Activated CD4-positive, alpha-beta T cell treated with anti-CD3 and anti-CD28 coated beads, Interleukin-10, Interleukin-2, amounts not matched to agents 100 ng/mL and 50 ng/mL, durations not matched to agents 16 hours and 8 hours (primary cell): ENCODE results near the gene WDR73.
A peak's percentile ranks its signal among the peaks of the same experiment; 100 is the strongest.
"Not testable (repeated sequence)": the region's sequence is repeated elsewhere in the genome, so short reads cannot be mapped to it uniquely, and the experiment has no call there.

Source experiments
- DNase-seq: peaks from one replicate; pipeline ENCODE4 v3.0.0-alpha.2; 2020

Gene WDR73

DNA sequence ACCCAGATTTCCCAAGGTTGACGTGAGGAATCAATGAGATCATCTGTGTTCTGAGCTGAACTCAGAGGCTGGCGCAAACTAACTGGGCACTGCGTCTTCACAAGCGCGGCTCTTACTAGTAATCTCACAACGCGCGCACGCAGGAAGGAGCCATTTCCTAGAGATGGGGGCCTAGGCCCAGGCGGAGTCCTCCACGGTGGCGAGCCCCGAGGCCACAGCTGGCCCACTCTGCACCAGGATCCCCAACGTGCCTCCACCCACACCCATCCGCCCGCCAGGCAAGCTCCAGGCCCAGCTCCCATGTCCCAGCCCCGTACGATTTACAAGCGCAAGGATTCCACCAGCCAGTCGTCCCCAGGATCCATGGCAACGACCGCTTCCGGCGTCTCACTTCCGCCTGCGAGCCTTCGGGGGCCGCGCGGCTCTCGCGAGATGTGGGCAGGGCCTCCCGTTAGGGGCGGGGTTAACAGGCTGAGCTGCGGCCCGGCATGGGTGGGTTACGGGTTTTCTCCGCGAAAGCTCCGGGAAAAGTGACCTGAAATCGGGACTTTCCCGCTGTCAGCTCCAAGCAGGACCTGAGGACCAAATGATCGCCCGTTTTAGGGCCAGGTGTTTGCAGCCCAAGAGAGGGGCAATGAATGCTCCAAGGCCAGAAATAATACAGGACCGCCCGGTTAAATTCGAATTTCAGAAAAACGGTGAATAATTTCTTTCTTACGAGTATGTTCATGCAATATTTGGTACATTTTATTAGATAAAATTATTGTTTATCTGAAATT lies at the start of gene WDR73:
WDR73 (minus strand) TSS at position 374 of the 779 bp plus-strand sequence; CDS start at position 365, 9 bp downstream.
- peak; percentile 98 for DNase-seq

DNA sequence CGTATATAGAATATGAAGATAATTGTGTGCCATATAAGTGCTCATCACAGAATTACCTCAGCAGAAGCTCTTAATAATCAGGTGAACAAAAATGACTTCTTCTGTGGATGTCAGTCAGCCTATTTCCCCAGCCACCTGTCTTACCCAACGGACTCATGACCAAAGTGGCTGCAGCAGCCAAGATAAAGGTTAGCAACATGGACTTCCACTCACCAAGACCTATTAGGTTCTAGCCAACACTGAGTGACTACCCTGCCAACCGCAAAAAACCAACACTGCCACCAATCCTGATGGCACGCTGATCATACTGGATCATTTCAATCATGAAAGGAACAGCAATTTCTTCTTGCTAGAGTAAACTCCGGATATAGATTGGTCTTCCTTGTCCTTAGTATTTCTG lies 49.7 kb upstream of the WDR73 start:
- no peak for DNase-seq

DNA sequence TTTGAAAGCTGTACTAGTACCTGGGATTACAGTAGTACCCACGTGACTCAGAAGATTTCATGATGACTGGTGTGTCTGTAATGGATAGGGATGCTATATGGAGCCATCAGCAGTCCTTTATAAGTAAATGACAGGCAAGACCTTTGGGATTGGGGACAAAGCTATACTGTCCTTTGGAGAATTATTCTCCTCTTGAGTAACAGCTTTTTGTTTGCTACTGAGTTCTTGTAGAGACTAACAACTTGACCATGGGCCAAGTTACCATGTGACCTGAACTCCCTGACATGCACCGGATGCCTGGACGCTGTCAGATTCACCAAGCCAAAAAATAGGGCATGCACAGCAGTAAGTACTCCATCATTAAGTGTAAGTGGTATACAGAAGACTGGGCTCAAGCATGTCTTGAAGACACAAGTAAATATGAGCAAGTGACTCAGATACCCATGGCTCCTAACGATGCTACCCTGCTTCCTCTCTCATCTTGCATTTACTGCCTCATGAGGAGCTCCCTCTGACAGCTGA lies 48.9 kb upstream of the WDR73 start:
- DNase-seq, result peak; percentile 16

DNA sequence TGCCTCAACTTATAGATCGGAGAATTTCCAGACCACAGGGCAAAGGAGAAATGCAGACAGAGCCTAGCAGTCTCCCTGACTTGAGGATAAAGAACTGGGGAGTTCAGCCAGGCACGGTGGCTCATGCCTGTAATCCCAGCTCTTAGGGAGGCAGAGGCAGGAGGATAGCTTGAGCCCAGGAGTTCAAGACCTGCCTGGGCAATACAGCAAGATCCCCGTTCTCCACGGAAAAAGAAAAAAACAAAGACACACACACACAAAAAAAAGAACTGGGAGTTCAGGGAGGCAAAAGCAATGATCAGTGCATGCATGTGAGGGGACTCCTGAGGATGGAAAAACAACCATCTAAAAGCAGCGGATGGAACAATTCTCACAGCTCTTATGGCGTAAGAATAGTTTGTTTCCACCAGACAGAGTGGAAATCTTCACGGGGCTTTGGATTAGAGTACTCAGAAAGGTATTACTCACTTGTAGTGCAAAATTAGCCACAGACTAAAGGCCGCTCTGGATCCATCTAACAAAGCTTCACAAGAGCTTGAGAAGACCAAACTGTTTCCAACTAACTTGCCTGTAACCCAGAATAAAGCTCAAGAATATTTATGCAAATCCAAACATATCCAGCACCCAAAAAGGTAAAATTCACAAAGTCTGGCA lies 45.6 kb upstream of the WDR73 start:
- peak; percentile 34 for DNase-seq

DNA sequence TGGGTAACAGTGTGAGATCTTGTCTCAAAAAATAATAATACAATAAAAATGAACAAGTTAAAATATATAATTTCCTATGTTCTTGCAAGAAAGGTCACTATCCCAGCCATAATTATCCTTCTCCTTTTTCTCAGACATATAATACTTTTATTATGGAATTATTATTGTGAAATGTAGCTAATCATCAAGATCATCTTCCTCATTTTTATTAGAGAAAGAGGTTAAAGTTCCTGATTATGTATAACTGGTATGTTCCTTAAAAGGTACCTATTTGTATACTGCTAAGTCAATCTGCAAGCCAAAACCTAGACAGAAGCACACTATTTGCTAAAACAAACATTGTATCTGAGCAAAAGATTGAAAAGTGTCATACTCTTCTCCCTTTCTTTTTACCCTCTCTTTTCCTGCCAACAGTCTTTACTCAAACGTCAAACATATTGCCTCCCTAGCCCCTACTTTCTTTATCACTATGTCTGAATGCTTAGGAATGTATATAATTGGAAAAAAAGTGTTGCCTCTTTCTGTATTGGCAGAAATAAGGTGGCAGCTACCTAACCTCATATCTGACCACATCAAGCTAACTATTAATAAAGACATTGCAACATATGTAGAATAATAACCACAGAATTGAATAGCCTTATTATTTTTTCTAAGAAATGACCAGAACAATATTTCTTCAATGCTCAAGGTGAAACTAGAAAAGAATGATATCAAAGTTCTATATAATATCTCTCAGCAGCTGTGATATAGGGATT lies 43.3 kb upstream of the WDR73 start:
- DNase-seq, result no peak

DNA sequence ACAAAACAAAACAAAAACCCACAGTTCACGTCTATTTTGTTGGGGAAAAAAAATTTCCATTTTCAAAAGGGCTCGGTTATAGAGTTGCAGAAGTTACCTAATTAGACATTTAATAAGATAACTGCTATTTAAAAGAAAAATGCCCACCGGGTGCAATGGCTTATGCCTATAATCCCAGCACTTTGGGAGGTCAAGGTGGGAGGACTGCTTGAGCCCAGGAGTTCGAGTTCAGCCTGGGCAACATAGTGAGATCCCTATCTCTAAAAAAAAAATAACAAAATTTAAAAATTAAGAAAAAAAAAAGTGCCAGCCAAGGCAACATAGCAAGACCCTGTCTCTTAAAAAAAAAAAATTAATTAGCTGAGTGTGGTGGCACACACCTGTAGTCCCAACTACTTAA lies 42.7 kb upstream of the WDR73 start:
- no peak for DNase-seq

DNA sequence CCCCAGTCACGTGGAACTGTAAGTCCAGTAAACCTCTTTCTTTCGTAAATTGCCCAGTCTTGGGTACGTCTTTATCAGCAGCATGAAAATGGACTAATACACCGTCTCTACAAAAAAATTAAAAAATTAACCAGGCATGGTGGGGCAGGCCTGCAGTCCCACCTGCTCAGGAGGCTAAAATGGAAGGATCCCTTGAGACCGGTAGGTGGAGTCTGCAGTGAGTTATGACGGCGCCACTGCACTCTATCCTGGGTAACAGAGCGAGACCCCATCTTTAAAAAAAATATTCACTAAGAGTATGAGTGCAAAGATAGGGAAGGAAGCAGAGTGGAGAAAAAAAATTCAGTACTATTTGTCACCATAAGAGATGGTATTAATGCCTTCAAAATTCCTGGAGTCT lies 36.3 kb upstream of the WDR73 start:
- no peak for DNase-seq

DNA sequence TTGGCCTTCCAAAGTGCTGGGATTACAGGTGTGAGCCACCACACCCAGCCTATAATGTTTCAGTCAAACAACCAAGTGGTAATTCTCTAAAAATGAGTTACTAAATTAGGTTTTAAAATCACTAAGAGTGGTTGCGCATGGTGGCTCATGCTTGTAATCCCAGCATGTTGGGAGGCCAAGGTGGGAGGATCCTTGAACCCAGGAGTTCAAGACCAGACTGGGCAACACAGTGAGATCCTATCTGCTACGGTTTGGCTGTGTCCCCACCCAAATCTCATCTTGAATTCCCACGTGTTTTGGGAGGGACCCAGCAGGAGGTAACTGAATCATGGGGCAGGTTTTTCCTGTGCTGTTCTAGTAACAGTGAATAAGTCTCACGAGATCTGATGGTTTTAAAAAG lies 35.8 kb upstream of the WDR73 start:
- DNase-seq, result no peak

DNA sequence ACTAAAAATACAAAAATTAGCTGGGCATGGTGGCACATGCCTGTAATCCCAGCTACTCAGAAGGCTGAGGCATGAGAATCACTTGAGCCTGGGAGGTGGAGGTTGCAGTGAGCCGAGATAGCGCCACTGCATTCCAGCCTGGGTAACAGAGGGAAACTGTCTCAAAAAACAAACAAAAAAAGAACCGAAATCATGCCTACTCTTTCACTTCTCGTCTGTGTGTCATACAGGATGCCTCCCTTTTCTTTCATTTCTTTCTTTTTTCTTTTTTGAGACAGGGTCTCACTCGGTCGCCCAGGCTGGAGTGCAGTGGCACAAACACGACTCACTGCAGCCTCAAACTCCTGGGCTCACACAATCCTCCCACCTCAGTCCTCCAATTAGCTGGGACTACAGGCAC lies 32.4 kb upstream of the WDR73 start:
- not testable (repeated sequence) for DNase-seq

DNA sequence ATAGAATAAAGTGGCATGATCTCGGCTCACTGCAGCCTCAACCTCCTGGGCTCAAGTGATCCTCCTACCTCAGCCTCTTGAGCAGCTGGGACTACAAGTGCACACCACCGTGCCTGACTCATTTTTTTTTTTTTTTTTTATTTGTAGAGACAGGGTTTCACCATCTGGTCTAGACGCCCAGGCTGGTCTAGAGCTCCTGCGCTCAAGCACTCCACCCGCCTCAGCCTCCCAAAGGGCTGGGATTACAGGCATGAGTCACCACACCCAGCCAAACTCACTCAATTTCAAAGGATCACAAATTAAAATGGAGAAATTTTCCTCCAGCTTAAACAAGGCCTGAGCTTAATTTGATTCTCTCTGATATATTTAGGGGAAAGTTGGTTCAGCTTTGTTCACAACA lies 31.2 kb upstream of the WDR73 start:
- DNase-seq, result no peak

DNA sequence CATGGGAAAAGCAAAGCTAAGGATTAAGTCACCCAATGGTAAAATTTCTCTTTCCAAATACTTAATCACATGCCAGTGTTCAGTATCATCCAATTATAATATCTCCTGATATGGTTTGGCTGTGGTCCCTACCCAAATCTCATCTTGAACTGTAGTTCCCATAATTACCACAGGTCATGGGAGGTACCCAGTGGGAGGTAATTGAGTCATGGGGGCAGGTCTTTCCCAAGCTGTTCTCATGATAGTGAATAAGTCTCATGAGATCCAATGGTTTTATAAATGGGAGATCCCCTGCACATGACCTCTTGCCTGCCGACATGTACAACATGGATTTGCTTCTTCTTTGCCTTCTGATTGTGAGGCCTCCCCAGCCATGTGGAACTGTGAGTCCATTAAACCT lies 30.0 kb upstream of the WDR73 start:
- DNase-seq, result no peak

DNA sequence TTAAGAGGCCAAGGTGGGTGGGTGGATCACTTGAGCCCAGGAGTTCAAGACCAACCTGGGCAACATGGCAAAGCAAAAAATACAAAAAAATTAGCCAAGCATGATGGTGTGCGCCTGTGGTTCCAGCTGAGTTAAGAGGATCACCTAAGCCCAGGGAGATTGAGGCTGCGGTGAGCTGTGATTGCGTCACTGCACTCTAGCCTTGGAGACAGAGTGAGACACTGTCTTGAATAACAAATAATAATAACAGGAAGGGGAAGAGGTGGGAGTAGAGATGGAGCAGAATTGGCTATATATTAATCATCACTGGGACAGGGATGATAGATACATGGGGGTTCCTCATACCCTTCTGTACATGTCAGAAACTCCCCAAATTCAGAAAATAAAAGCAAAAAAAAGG lies 27.7 kb upstream of the WDR73 start:
- DNase-seq, result peak; percentile 66

DNA sequence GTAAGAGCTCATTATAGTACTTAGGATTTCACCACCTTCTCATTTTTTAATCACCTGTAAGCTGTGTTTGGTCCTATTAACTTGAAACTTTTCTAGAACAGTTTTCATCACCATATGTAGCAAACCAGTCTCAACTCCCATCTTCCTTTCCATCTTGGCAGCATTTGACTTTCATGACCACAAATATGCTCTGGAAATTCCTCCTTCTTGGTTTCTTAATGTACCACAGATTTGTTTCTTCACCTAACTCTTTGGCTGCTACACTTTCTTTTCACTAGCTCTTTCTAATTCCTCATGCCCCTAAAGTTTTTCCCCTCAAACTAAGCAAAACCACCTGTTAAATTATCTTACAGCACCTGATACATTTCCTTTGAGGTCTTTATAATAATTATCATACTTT lies 17.1 kb upstream of the WDR73 start:
- DNase-seq, result no peak

DNA sequence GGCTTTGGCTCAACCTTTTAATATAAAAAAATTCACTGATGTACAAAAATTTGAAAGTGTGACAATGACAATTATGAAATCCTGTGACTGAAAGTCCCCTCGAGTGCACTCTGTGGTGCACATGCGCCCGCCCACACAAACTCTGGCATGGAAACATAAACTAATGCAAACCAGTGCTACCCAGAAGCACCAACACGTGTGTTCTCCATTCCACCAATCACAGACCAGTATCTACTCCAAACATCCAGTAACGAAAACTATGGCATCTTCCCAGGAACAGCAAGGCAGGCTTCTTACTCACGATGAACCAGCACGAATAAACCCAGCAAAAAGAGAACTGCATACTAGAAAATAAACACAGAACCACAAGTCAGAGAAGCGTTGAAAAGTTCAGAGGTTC lies 15.6 kb upstream of the WDR73 start:
- DNase-seq, result peak; percentile 45

DNA sequence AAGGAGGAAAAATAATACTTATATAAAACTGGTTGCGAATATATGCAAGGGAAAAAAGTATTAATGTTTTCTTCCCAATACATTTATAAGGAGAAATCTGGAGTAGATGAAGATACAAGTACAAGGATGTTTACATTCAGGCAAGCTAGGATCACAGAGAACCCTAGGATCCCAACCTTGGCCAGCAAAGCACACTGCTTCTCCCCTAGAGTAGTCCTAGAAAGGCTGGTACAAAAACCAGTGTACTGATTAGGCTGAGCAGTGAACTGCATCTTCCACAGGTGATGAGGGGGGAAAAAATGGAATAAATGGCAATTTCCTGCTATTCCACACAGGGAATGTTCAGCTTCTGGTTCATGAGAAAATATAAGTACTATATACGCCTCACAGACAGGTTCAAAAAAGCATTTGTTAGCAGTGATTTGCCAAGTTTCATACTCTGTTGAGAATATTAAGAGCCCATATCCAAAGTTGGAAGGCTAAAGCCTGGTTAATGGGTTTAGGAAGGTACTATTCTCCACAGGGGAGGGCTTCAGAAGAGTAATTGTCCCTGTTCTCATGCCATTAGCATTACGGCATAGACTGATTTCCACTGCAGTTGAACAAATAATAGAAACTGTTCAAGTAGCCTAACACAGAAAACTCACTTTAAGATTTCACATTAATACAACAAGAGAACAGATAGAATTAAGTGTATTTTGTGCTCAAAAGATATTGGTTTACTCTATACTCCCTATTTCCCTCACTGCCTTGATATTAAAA lies 14.3 kb upstream of the WDR73 start:
- DNase-seq, result no peak

DNA sequence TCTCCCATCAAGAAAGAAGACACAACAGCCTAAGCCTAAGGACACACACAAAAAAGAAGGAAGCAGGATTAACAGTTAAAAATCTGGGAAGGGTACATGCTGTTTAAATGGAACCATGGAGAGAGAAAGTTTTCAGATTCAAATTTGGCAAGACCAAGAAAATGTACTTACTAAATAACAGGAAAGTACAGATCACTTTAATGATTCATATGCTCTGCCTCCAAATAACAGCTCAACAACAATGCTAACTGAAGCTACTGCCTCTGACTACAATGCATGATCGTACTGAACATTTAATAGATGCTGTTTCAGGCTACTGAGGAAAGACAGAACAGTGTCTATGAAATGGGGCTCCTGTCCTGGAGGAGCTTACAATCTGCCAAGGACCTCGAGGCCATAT lies 12.3 kb upstream of the WDR73 start:
- DNase-seq, result no peak

DNA sequence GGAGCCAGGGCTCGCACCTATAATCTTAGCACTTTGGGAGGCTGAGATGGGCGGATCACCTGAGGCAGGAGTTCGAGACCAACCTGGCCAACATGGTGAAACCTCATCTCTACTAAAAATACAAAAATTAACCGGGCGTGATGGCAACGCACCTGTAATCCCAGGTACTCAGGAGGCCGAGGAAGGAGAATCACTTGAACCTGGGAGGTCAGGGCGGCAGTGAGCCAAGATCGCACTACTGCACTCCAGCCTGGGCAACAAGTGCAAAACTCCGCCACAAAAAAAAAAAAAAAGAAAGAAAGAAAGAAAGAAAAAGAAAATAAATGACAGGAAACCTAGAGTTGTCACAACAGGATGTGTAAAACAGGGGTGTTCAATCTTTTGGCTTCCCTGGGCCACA lies 6.9 kb upstream of the WDR73 start:
- DNase-seq, result no peak

DNA sequence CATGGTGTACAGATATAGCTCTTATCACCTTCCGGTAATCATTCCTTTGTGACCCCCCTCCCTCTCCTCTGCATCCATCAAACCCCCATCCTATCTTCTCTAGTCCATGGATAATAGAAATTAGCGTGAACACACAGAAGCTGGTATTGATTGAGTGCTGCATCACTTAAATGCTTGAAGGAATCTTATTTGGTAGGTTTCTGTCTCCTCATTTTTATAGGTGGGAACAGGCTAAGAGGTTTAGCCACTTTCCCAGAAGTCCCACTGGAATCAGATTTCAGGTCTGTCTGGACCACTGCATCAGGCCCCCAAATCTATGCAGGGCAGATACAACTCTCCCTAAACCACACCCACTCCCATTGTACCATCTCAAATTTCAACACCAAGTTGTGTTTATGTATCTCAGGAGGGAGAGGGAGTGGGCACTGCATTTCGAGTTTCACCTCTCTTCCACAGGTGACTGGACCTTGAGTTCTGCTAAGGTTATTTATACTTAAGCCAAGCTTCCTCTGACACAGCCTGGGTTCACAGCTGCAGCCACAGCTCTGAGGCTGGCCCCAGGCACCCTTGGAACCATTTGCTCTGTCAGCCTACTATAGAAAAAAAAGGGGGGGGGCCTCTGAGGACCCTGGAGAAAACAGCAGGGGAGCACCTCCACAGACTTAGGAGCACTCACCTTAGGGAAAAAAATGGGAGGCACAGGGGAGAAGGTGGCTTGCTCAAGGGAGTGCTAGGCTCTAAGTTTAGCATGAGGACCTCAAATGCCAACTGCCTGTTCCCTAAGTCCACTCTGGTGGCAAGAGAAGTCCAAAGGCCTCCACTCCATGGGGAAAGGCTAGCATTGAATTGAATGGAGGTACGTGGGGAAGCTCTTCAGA lies 6.1 kb upstream of the WDR73 start:
- no peak for DNase-seq

DNA sequence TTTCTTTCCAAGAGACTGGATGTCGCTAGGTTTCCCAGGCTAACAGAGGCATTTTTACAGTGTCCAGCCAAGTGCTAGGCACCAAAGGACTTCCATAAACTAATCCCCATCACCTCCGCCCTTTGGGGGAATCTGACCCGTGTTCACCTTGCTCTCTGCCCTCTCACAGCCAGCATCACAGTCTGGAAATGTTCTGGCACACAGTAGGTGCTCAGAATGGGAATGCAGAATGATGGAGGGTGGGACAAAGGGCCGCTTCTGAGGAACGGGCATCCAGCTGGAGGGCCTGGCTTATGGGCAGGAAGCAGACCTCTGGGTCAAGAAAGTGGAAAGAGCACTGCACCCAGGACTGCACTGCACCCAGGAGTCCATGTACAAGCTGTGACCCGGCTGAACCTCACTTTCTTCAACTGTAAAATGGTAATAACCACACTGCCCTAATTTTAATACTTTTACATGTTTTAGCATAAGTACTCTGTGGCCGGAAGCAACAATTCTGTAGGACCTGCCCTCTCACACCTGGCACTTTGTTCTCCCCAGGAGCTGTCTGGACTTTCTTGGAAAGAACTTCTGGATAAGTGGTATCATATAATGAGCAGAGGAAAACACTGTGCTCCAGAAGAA lies 4.8 kb upstream of the WDR73 start:
- no peak for DNase-seq

DNA sequence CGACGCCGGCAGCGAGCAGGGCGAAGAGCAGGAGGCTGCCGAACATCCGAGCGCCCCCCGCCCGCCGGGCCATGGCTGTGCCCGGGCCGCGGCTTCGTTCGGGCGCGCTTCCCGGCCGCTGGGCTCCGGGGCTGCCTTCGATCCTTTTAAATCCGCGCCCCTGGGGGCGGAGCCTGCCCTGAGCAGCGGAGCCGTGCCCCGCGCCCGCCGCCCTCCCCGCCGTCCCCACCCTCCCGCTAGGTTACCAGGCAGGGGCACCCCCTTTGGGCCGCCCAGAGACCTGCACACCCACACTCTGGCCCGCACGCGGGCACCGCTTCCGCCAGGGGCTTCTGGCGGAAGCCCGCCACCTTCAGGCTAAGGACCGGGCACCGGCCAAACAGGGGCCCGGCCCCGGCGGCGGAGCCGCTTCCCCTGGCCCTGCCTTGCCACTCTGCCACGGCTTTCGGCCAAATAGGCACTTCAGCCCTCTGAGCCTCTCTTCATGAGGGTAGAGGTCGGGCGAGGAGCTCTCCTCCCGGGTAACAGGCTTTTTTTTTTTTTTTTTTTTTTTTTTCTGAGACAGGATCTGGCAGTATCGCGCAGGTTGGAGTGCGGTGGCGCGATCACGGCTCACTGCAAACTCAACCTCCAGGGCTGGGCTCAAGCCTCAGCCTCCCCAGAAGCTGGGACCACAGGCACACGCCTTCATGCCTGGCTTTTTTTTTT lies 4.2 kb upstream of the WDR73 start, which contains the start of gene NMB:
NMB (minus strand) TSS at position 120 of the 708 bp plus-strand sequence; CDS start at position 73, 47 bp downstream.
- peak; percentile 91 for DNase-seq

DNA sequence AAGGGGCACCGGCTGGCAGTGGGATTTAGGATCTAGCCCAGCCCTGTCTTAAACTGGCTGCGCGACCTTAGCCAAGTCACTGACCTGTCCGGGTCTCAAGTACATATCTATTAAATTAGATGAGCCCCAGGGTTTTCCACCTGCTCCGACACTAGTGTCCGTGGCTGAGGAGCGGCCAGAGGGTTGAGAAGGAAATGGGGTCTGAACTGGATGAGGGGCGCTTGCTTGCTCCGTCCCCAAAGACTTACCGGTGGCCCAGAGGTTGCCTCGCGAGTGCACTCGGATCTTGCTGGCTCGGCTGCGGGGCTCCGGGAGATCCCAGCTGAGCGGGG lies 3.6 kb upstream of the WDR73 start:
- DNase-seq, result no peak
